ENCODE data around the gene PLCD1. TPM values are rescaled to one million over a fixed set of nuclear protein-coding genes. Genes with fewer than 3 reads are reported as not detected.

PLCD1 gene
- total RNA-seq, 1 donor from 2014 or later, result 68.5 TPM

DNA sequence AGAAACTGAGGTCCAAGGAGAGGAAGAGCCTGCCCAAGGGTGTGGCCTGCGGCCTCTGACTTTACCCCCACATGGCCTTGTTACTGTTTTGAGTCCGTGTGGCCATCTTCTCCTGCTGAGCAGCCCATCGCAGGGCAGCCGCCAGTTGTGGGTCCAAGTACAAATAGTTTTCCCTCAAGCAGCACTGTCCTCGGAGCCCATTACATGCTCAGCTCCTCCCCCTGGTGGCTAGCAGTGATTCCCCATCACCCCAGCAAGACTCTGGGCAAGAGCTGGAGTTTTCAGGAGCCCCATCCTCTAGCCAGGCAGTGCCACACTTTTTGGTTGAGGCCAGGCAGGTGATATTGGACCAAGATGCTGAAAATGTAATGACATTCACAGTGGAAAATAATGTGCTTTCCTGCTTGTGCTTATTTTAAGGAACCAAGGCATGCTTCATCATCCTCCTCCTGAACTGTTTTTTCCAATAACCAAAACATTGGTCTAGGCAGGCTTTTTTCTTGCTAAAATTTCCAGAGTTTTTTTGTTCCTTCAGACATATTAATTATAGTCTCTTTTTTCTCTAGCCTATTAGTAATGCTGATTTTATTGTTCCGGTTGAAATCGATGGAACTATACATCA, 62.1 kb downstream of the PLCD1 start:
- no peak for DNase-seq (ENCODE audit: extremely low spot score in 2 of 2)
- no peaks in the 10 kb centered on the region for H3K36me3 ChIP-seq
- H3K27ac ChIP-seq, result no peak overlapping the region
- no peaks in the 10 kb centered on the region for H3K27me3 ChIP-seq
- intact Hi-C loops (cut with DNase I), result no loop called here
- TF ChIP-seq POLR2A (IDR thresholded peaks at IDR 0.05) (no peak), POLR2AphosphoS5 (IDR thresholded peaks at IDR 0.05; ENCODE audit: insufficient read depth in 1 of 2, low read depth in 1 of 2) (no peak)
- TF ChIP-seq, protein P1, sequence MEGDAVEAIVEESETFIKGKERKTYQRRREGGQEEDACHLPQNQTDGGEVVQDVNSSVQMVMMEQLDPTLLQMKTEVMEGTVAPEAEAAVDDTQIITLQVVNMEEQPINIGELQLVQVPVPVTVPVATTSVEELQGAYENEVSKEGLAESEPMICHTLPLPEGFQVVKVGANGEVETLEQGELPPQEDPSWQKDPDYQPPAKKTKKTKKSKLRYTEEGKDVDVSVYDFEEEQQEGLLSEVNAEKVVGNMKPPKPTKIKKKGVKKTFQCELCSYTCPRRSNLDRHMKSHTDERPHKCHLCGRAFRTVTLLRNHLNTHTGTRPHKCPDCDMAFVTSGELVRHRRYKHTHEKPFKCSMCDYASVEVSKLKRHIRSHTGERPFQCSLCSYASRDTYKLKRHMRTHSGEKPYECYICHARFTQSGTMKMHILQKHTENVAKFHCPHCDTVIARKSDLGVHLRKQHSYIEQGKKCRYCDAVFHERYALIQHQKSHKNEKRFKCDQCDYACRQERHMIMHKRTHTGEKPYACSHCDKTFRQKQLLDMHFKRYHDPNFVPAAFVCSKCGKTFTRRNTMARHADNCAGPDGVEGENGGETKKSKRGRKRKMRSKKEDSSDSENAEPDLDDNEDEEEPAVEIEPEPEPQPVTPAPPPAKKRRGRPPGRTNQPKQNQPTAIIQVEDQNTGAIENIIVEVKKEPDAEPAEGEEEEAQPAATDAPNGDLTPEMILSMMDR (IDR thresholded peaks at IDR 0.05), result peak; percentile 68 to 77 (median 74)
- no peaks in the 10 kb centered on the region for H3K9me3 ChIP-seq
- no peak overlapping the region for H3K4me3 ChIP-seq
- peaks cover 21% of the 10 kb centered on the region for H3K4me1 ChIP-seq

DNA sequence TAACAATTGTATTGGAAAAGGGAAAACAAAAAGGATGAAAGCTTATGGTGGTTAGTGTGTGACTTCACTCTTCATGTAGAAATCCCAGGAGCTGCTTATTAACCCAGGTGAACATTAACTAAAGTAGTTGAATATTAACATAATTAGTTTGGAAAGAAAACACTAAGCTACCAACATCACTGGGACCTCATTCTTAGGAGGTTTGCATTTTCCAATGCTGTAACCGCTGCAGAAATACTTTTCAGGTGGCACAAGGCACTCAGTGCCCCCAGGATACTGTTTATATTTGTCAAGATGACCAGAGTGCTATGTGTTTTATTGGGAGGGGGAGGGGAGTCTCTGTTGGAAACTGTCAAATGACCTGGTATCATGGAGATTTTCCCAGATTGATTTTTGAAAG, 64.7 kb downstream of the PLCD1 start:
- Histone ChIP-seq H3K4me1 (peaks cover 34% of the 10 kb centered on the region), H3K36me3 (no peaks in the 10 kb centered on the region), H3K4me3 (no peak overlapping the region), H3K27me3 (no peaks in the 10 kb centered on the region), H3K9me3 (no peaks in the 10 kb centered on the region), H3K27ac (no peak overlapping the region)
- intact Hi-C loops (cut with DNase I), result no loop called here
- DNase-seq (ENCODE audit: extremely low spot score in 2 of 2), result no peak
- TF ChIP-seq POLR2A (IDR thresholded peaks at IDR 0.05) (no peak), POLR2AphosphoS5 (IDR thresholded peaks at IDR 0.05; ENCODE audit: insufficient read depth in 1 of 2, low read depth in 1 of 2) (no peak)
- TF ChIP-seq, protein P1 (IDR thresholded peaks at IDR 0.05), result no peak

DNA sequence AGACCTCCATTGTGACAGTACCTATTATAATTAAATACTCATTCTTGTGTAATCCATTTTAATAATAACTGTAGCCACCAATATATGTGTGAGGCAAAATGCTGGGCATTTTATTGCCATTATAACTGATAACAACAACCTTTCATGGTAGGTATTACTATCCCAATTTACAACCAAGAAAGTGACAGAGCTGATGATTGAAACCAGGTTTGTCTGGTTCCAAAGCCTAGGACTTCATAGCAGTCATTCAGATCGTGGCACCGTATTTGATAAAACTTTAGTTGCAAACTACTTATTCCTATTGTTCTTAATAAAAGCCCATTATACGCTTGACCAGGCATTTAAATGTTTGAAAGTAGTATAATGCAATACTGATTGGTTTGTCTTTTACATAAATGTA, 65.3 kb downstream of the PLCD1 start:
- no peak overlapping the region for H3K4me3 ChIP-seq
- H3K27me3 ChIP-seq, result no peaks in the 10 kb centered on the region
- TF ChIP-seq POLR2A (IDR thresholded peaks at IDR 0.05) (no peak), POLR2AphosphoS5 (IDR thresholded peaks at IDR 0.05; ENCODE audit: insufficient read depth in 1 of 2, low read depth in 1 of 2) (no peak)
- TF ChIP-seq, protein P1 (IDR thresholded peaks at IDR 0.05), result no peak
- peaks cover 28% of the 10 kb centered on the region for H3K4me1 ChIP-seq
- H3K36me3 ChIP-seq, result no peaks in the 10 kb centered on the region
- no peak overlapping the region for H3K27ac ChIP-seq
- H3K9me3 ChIP-seq, result no peaks in the 10 kb centered on the region
- no peak for DNase-seq (ENCODE audit: extremely low spot score in 2 of 2)
- intact Hi-C loops (cut with DNase I), result no loop called here

DNA sequence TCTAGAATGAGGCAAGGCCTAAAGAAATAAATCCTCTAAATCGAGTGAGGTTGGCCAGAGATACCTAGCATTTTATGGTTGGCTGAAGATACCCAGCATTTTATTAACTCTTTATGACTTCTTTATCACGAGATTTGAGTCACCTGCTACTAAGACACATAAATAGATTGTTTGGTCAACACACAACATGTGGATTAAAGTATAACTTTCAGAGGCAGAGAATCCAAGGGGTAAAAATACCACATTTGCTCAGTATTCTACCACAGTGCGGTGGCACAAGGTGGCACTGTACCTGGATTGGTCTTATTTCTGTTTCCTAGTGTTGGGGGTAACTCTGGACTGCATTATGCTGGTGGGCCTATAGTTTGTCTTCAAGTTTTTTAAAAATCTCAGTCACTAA, 65.8 kb downstream of the PLCD1 start:
- Histone ChIP-seq H3K36me3 (no peaks in the 10 kb centered on the region), H3K4me3 (no peak overlapping the region), H3K4me1 (peaks cover 28% of the 10 kb centered on the region), H3K27me3 (no peaks in the 10 kb centered on the region), H3K9me3 (no peaks in the 10 kb centered on the region), H3K27ac (peak overlapping the region; percentile 10)
- intact Hi-C loops (cut with DNase I), result no loop called here
- DNase-seq (ENCODE audit: extremely low spot score in 2 of 2), result no peak
- TF ChIP-seq, protein P1 (IDR thresholded peaks at IDR 0.05), result no peak
- TF ChIP-seq POLR2A (IDR thresholded peaks at IDR 0.05) (no peak), POLR2AphosphoS5 (IDR thresholded peaks at IDR 0.05; ENCODE audit: insufficient read depth in 1 of 2, low read depth in 1 of 2) (no peak)

DNA sequence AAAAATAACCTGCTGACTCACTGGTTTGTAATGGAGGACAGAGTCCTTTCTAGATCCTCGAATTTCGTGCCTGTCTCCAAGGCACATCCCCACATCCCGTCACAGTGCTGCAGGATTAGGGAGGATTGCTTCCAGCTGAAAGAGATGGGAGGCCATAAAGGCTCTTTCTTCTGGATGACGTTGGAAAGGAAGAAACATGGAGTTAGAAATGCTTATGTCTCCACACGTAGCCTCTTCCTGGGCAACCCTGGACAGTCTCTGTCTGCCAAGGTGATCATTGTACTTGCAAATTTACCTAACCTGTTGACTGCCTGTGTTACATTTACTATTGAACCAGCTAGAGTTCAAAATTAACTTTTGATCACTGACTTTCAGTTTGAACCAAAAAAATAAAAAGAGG, 66.4 kb downstream of the PLCD1 start:
- peaks cover 28% of the 10 kb centered on the region for H3K4me1 ChIP-seq
- no peaks in the 10 kb centered on the region for H3K36me3 ChIP-seq
- no peak for TF ChIP-seq POLR2AphosphoS5 (IDR thresholded peaks at IDR 0.05; ENCODE audit: insufficient read depth in 1 of 2, low read depth in 1 of 2)
- TF ChIP-seq, protein P1 (IDR thresholded peaks at IDR 0.05), result no peak
- no peak for TF ChIP-seq POLR2A (IDR thresholded peaks at IDR 0.05)
- H3K27me3 ChIP-seq, result no peaks in the 10 kb centered on the region
- intact Hi-C loops (cut with DNase I), result no loop called here
- no peaks in the 10 kb centered on the region for H3K9me3 ChIP-seq
- peak overlapping the region; percentile 10 for H3K27ac ChIP-seq
- no peak for DNase-seq (ENCODE audit: extremely low spot score in 2 of 2)
- H3K4me3 ChIP-seq, result no peak overlapping the region

All from vagina (tissue), 2 donors.